Right atrium auricular region (tissue), 2 donors: ENCODE data around the gene NIPBL. TPM values are rescaled to one million over a fixed set of nuclear protein-coding genes. Genes with fewer than 3 reads are reported as not detected.

Experiments
- DNase-seq: peaks from one replicate; pipeline ENCODE4 v3.0.0-alpha.2; 2019; ENCODE audit warnings: low spot score
- H3K27ac ChIP-seq, 2 donors: fragments of 200-600 bp; sonication (generic); 1 replicate in 1 of 2; 2 replicates in 1 of 2; pipeline ENCODE4 v1.5.1; 2016 to 2019
- H3K27me3 ChIP-seq, 2 donors: fragments of 200-600 bp; sonication (generic); one replicate each; pipeline versions ENCODE4 v1.5.1 to v1.6.0; 2017 to 2019
- H3K36me3 ChIP-seq: fragments of 200-600 bp; sonication (generic); one replicate; pipeline ENCODE4 v1.5.1; 2016
- H3K4me1 ChIP-seq, 2 donors: fragments of 200-600 bp; sonication (generic); one replicate each; pipeline versions ENCODE4 v1.5.1 to v1.6.0; 2017 to 2019
- H3K4me3 ChIP-seq, 2 donors: fragments of 200-600 bp; sonication (generic); 1 replicate in 1 of 2; 2 replicates in 1 of 2; pipeline ENCODE4 v1.5.1; 2017 to 2019; ENCODE audit warnings: mild to moderate bottlenecking in 1 of 2, moderate library complexity in 1 of 2
- H3K9me3 ChIP-seq, 2 donors: fragments of 200-600 bp; sonication (generic); one replicate each; pipeline ENCODE4 v1.5.1; 2019
- CTCF ChIP-seq, 2 donors: fragments of 200-600 bp; sonication (generic); IDR thresholded peaks; one replicate each; pipeline ENCODE4 v1.5.1; 2019; ENCODE audit warnings: antibody characterized with exemption in 2 of 2
- total RNA-seq, 2 donors: library from RNA; depleted of rRNA; stranded (reverse); fragments of >200 nt; gene quantifications; one replicate each; pipeline ENCODE4 v1.1.0, GENCODE V29; 2016

The NIPBL gene
- total RNA-seq, 2 donors from 2014 or later, result 32.3 to 43.1 TPM

DNA sequence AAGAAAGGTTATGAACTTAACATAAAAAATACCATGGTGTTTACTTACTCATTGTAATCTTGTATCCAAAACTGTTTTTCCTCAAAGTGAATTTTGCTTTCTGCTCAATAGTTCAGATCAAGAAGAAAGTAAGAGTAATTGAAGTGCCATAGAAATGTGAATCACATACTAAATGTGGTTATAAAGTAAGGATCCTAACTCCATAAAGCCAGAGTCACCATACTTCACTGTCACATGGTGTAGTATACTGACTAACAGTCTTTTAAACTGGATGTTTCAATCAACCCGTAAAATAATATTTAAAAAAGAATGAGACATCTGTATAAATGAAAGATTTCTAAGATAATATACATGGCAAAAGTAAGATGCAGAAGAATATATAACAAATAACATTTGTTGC, 72.1 kb downstream of the NIPBL start:
- no peak for TF ChIP-seq CTCF (IDR thresholded peaks at IDR 0.05)

DNA sequence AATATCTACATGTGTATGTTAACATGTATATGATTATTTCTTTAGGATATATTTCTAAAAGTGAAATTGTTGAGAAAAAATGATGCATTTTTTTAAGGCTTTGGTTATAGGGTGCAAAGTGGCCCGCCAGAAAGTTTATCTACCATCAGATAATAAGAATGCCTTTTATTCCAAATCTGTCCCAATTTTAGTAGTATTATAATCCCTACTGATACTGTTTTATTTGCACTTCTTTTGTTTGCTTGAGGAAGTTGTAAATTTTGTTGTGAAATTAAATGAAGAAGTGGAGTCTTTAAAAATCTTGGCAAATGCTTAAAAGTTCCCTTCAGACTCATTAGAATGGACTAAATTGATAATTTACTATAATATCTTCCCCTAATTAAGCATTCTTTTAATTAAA, 73.0 kb downstream of the NIPBL start:
- TF ChIP-seq CTCF (IDR thresholded peaks at IDR 0.05), result no peak
- no peak for DNase-seq
- Histone ChIP-seq H3K27me3 (no peaks in the 10 kb centered on the region), H3K4me3 (no peak overlapping the region), H3K4me1 (peaks cover 0 to 68% of the 10 kb centered on the region in 2 donors), H3K9me3 (no peaks in the 10 kb centered on the region), H3K27ac (no peak overlapping the region), H3K36me3 (no peaks in the 10 kb centered on the region)

More for the DNA sequence above, 72.1 kb downstream of the NIPBL start:
- Histone ChIP-seq H3K27me3 (no peaks in the 10 kb centered on the region), H3K9me3 (no peaks in the 10 kb centered on the region), H3K36me3 (no peaks in the 10 kb centered on the region), H3K4me3 (no peak overlapping the region), H3K27ac (no peak overlapping the region), H3K4me1 (peaks cover 0 to 61% of the 10 kb centered on the region in 2 donors)
- no peak for DNase-seq

DNA sequence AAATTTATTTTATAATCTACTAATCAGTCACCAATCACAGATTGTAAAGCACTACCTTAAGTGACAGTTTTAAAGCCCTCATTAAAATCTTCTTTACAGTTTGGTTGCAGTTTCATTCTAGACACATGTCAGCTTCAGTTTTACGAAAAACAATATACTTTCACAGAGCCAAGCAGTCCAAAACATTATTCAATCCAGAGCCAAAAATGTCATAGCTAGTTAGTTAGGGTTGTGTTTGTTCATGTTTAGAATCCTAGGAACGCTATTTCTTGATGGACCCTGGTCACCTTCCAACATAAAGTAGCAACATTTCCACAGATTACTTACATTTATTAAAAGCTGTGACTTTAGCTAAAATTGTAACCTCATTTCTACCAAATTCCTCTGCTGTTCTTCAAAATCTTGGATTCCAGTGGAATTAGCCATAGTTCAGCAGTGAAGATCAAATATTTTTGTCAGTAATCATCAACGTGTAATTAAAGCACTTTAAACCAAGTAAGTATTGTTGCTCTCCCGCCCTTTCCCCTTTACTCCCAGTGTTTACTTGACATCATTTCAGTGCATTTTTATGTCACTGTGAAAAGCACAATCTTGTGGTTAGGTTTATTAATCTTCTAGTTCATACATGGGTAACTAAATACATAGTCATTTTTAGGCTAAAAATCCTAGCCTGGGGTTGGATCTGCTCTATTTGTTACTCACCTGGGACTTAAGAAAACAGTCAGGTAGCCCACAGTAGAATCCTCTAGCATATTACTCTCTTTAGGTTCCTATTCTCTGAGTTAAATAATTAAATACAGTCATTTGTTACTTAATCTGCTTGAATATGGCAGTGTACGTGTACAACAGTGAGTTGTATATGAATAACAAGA, 74.3 kb downstream of the NIPBL start:
- no peak for TF ChIP-seq CTCF (IDR thresholded peaks at IDR 0.05)
- Histone ChIP-seq H3K9me3 (no peaks in the 10 kb centered on the region), H3K27me3 (no peaks in the 10 kb centered on the region), H3K4me3 (no peak overlapping the region), H3K36me3 (no peaks in the 10 kb centered on the region), H3K4me1 (peaks cover 0 to 58% of the 10 kb centered on the region in 2 donors), H3K27ac (no peak overlapping the region)
- no peak for DNase-seq

DNA sequence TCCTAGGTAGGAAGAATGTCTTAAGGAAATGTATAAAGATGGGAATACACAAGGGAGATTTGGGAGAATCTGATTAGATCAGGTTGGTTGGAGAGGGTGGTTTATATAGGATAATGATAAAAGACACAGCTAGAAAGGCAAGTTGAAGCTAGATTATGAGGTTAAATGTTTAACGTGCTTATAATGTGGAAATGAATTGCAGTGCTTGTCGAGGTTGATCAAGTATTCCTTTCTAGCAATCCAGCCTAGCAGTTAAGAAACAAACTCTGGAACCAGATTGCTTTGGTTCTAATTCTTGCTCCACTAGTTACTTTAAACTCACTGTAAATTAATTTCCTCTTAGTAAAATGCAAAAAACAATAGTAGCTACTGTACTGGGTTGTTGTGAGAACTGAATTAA, 76.5 kb downstream of the NIPBL start:
- Histone ChIP-seq H3K4me3 (no peak overlapping the region), H3K27me3 (no peaks in the 10 kb centered on the region), H3K9me3 (no peaks in the 10 kb centered on the region), H3K27ac (no peak overlapping the region), H3K36me3 (peaks cover 11% of the 10 kb centered on the region), H3K4me1 (peaks cover 0 to 41% of the 10 kb centered on the region in 2 donors)
- TF ChIP-seq CTCF (IDR thresholded peaks at IDR 0.05), result no peak
- DNase-seq, result no peak

DNA sequence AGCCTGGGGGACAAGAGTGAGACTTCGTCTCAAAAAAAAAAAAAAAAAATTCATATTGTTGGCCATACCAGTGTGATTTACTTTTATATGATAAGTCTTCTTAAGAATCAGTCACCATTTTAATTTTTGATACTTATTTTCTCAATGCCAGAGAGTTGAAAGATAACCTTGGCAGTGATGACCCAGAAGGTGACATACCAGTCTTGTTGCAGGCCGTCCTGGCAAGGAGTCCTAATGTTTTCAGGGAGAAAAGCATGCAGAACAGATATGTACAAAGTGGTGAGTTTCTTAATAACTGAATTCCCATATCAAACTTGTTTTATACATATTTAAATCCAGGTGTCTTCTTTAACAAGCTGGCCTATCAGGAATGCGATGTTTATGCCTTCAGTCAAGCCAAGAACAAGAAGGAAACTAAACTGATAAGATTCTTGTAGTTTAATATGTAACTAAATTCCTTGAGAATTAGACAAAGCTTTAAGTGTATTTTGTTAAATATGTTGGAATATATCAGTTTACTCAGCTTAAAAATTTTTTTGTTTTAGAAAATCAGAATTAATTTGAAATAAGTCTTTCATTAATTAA, 81.5 kb downstream of the NIPBL start:
- no peak for DNase-seq
- peaks cover 0 to 26% of the 10 kb centered on the region in 2 donors for H3K4me1 ChIP-seq
- no peak for TF ChIP-seq CTCF (IDR thresholded peaks at IDR 0.05)
- H3K27ac ChIP-seq, result no peak overlapping the region
- H3K9me3 ChIP-seq, result no peaks in the 10 kb centered on the region
- H3K36me3 ChIP-seq, result peaks cover 21% of the 10 kb centered on the region
- H3K27me3 ChIP-seq, result no peaks in the 10 kb centered on the region
- H3K4me3 ChIP-seq, result no peak overlapping the region
